ENCODE data around the gene PON3.

The PON3 gene

GRCh38 chr7:95396136-95397032, at the start of gene PON3:
Gene PON3 (minus strand): TSS chr7:95396375. CDS start chr7:95396350, 25 bp downstream.
- H3K4me3 ChIP-seq (ENCODE audit: low read depth, low read length): no peak within 1 kb of the TSS
- TF ChIP-seq CTCF (IDR thresholded peaks at IDR 0.05; ENCODE audit: low read depth, low read length): no peak

GRCh38 chr7:95444796-95445195, 48.6 kb upstream of the PON3 start:
- no peak overlapping the region for H3K4me3 ChIP-seq (ENCODE audit: low read depth, low read length)
- no peak for TF ChIP-seq CTCF (IDR thresholded peaks at IDR 0.05; ENCODE audit: low read depth, low read length)

- no peak for TF ChIP-seq CTCF (IDR thresholded peaks at IDR 0.05; ENCODE audit: low read depth, low read length)
- H3K4me3 ChIP-seq (ENCODE audit: low read depth, low read length): no peak overlapping the region
These were observed 45.1 kb upstream of the PON3 start for GRCh38 chr7:95441042-95441823.

- H3K4me3 ChIP-seq (ENCODE audit: low read depth, low read length): no peak overlapping the region
- TF ChIP-seq CTCF (IDR thresholded peaks at IDR 0.05; ENCODE audit: low read depth, low read length): no peak
These were observed 44.3 kb upstream of the PON3 start for GRCh38 chr7:95440394-95441038.

GRCh38 chr7:95436407-95436806, 40.2 kb upstream of the PON3 start:
- no peak overlapping the region for H3K4me3 ChIP-seq (ENCODE audit: low read depth, low read length)
- no peak for TF ChIP-seq CTCF (IDR thresholded peaks at IDR 0.05; ENCODE audit: low read depth, low read length)

- H3K4me3 ChIP-seq (ENCODE audit: low read depth, low read length): peak overlapping the region; percentile 71
- TF ChIP-seq CTCF (IDR thresholded peaks at IDR 0.05; ENCODE audit: low read depth, low read length): no peak
These were observed 39.2 kb upstream of the PON3 start for GRCh38 chr7:95435422-95435780.
